ENCODE data around the gene NBAS.

- TF ChIP-seq MEF2A (IDR thresholded peaks at IDR 0.05; ENCODE audit: insufficient read depth, low read depth, low read length) (no peak), EZH2 (IDR thresholded peaks at IDR 0.05; ENCODE audit: borderline replicate concordance, control insufficient read depth, low read depth, low read length) (no peak)
Observed at GRCh38 chr2:15172825-15173224, 388.3 kb downstream of the NBAS start.

Data from GM12878 (cell line).